K562 (cell line): Measurements from ENCODE around the gene NRCAM. TPM values are rescaled to one million over a fixed set of nuclear protein-coding genes. Genes with fewer than 3 reads are reported as not detected.

Experiments
- CBX3 ChIP-seq, 2 experiments: IDR thresholded peaks; 1 replicate in 1 of 2; 2 replicates in 1 of 2; pipeline ENCODE4 v1.6.1; 2012; ENCODE audit warnings: inconsistent platforms in 2 of 2, low read length in 2 of 2, borderline replicate concordance in 1 of 2, control low read depth in 1 of 2
- CTBP1 ChIP-seq: fragments of 450-650 bp; IDR thresholded peaks from 2 replicates; pipeline ENCODE4 v1.6.1; 2016; ENCODE audit warnings: borderline replicate concordance
- ELF4 ChIP-seq: fragments of 450-650 bp; formaldehyde crosslinking; IDR thresholded peaks from 2 replicates; pipeline ENCODE4 v1.4.0; 2022; ENCODE audit warnings: missing genetic modification characterization
- HOXB6 ChIP-seq: fragments of 250-450 bp; sonication (Bioruptor Pico); IDR thresholded peaks from 2 replicates; pipeline ENCODE4 v1.5.1; 2022; ENCODE audit warnings: mild to moderate bottlenecking, borderline replicate concordance
- KLF10 ChIP-seq: fragments of 250-450 bp; sonication (Bioruptor Pico); IDR thresholded peaks from 2 replicates; pipeline ENCODE4 v1.6.1; 2021; ENCODE audit warnings: matching md5 sums
- MAZ ChIP-seq, 2 experiments: fragments of 450-650 bp in 1 of 2; sonication (generic) in 1 of 2; formaldehyde crosslinking; IDR thresholded peaks in 1 of 2; conservative IDR thresholded peaks in 1 of 2; 2 replicates each; pipeline versions ENCODE4 v1.4.0 to v1.5.0; 2020; ENCODE audit warnings: mild to moderate bottlenecking in 1 of 2, missing genetic modification reagents in 1 of 2
- MECOM ChIP-seq: fragments of 250-450 bp; sonication (Bioruptor Pico); IDR thresholded peaks from 2 replicates; pipeline ENCODE4 v1.8.0; 2022; ENCODE audit warnings: inconsistent platforms
- MEF2D ChIP-seq: conservative IDR thresholded peaks from 2 replicates; pipeline ENCODE4 v1.6.1; 2016; ENCODE audit warnings: low read depth, missing genetic modification characterization, missing compliant biosample characterization
- NFYB ChIP-seq: IDR thresholded peaks from 2 replicates; pipeline ENCODE4 v1.6.1; 2011; ENCODE audit warnings: mild to moderate bottlenecking, moderate library complexity; ENCODE audit not compliant: insufficient read length; ENCODE audit errors: extremely low read depth
- NR2C1 ChIP-seq, 2 experiments: fragments of 450-650 bp; IDR thresholded peaks; 2 replicates each; pipeline ENCODE4 v1.6.1; 2017; ENCODE audit warnings: mild to moderate bottlenecking in 2 of 2, antibody characterized with exemption in 1 of 2, inconsistent platforms in 1 of 2, missing compliant biosample characterization in 1 of 2, missing genetic modification characterization in 1 of 2
- SIN3A ChIP-seq, 2 experiments: fragments of 150-350 bp in 1 of 2; IDR thresholded peaks; 2 replicates each; pipeline ENCODE4 v1.6.1; 2011 to 2016; ENCODE audit warnings: borderline replicate concordance in 2 of 2, low read depth in 2 of 2, low read length in 2 of 2, mild to moderate bottlenecking in 2 of 2, moderate library complexity in 2 of 2; ENCODE audit not compliant: control insufficient read depth in 1 of 2
- ZBTB17 ChIP-seq: fragments of 450-650 bp; formaldehyde crosslinking; IDR thresholded peaks from 2 replicates; pipeline ENCODE4 v1.4.0; 2020; ENCODE audit warnings: mild to moderate bottlenecking
- ZKSCAN8 ChIP-seq: fragments of 200-800 bp; sonication (Bioruptor generic); IDR thresholded peaks from 2 replicates; pipeline ENCODE4 v1.6.1; 2016; ENCODE audit warnings: missing genetic modification characterization, missing compliant biosample characterization
- ZNF146 ChIP-seq: IDR thresholded peaks from one replicate; pipeline ENCODE4 v1.6.1; 2018; ENCODE audit warnings: missing compliant biosample characterization; ENCODE audit not compliant: unreplicated experiment
- ZNF57 ChIP-seq: fragments of 450-650 bp; formaldehyde crosslinking; IDR thresholded peaks from 2 replicates; pipeline ENCODE4 v1.4.0; 2020; ENCODE audit warnings: mild to moderate bottlenecking, moderate library complexity
- polyA plus RNA-seq, 8 experiments: library from polyadenylated mRNA; depleted of rRNA in 4 of 8; stranded (reverse) in 5 of 8; unstranded in 3 of 8; fragments of >200 nt; fragmentation: Nextera tagmentation in 2 of 8; fragmentation: Illumina TruSeq in 1 of 8; extraction: Ambion mirVana in 2 of 8; extraction: Trizol in 1 of 8; gene quantifications; 2 replicates each; pipeline versions ENCODE4 v1.2.1 to v1.2.3, GENCODE V29; 2011 to 2014; ENCODE audit warnings: inconsistent platforms in 1 of 8, missing spikeins in 1 of 8
- total RNA-seq, 7 experiments: library from RNA; depleted of rRNA in 6 of 7; stranded (reverse); fragments of >200 nt in 6 of 7; fragmentation: Illumina TruSeq in 2 of 7; extraction: Trizol in 2 of 7; gene quantifications; 2 replicates each; pipeline versions ENCODE4 v1.2.1 to v1.2.3, GENCODE V29; 2011 to 2021; ENCODE audit warnings: low replicate concordance in 1 of 7
- TF ChIP-seq, protein P1 (sequence below), 2 experiments: IDR thresholded peaks; 2 replicates each; pipeline ENCODE4 v1.6.1; 2012; ENCODE audit warnings: improper control_type of control experiment in 2 of 2, low read depth in 2 of 2, low read length in 2 of 2, borderline replicate concordance in 1 of 2
- TF ChIP-seq, protein P2 (sequence below): fragments of 250-450 bp; sonication (Bioruptor Pico); IDR thresholded peaks from 2 replicates; pipeline ENCODE4 v1.5.0; 2021
- TF ChIP-seq, protein P3 (sequence below): fragments of 450-650 bp; IDR thresholded peaks from 2 replicates; pipeline ENCODE4 v1.6.1; 2014; ENCODE audit warnings: low read depth, mild to moderate bottlenecking, moderate library complexity, borderline replicate concordance
- TF ChIP-seq, protein P4 (sequence below): sonication (generic); formaldehyde crosslinking; IDR thresholded peaks from 2 replicates; pipeline ENCODE4 v1.8.0; 2022; ENCODE audit warnings: mild to moderate bottlenecking, missing genetic modification reagents
- TF ChIP-seq, protein P5 (sequence below), 2 experiments: fragments of 250-450 bp in 1 of 2; fragments of 450-650 bp in 1 of 2; sonication (Bioruptor Pico) in 1 of 2; IDR thresholded peaks; 2 replicates each; pipeline versions ENCODE4 v1.6.1 to v1.8.0; 2016 to 2021; ENCODE audit warnings: mild to moderate bottlenecking in 2 of 2, moderate library complexity in 2 of 2, missing compliant biosample characterization in 1 of 2, missing genetic modification characterization in 1 of 2

The NRCAM gene
- total and polyA plus RNA-seq, 9 of the 15 experiments (the other 6 are each of a cell fraction or from before 2014, with no cell fraction given) = 0.03 to 0.54 (median 0.12) TPM; not detected in 1

DNA sequence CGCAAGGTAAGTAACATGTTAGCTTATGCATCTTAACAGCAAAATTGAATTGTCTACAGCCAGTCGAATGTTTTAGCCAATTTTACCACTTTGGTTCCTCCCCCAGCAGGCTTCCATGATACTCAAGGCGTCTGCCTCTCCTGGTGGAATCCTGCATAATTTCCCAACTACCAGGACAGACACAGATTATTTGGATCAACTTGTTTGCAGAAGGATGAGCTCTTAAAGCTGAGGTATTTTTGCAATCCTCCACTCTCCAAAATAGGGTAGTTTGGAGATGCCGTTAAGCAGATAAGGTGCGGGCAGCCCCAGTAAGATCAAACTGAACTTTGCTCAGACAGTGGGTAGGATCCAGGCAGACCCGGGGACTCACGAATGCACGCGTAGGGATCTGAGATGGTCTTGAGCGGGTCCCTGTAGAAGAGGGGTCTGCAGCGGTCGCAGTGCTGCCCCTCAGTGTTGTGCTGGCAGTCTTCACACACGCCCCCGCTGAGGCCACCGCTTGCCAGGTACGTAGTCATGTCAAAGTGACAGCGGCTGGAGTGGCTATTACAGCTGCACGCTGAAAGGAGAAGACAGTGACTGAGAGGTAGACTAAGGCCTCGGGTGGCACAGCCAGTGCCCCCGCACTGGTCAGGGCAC, 353.4 kb downstream of the NRCAM start (continued):
- TF ChIP-seq, protein P1, sequence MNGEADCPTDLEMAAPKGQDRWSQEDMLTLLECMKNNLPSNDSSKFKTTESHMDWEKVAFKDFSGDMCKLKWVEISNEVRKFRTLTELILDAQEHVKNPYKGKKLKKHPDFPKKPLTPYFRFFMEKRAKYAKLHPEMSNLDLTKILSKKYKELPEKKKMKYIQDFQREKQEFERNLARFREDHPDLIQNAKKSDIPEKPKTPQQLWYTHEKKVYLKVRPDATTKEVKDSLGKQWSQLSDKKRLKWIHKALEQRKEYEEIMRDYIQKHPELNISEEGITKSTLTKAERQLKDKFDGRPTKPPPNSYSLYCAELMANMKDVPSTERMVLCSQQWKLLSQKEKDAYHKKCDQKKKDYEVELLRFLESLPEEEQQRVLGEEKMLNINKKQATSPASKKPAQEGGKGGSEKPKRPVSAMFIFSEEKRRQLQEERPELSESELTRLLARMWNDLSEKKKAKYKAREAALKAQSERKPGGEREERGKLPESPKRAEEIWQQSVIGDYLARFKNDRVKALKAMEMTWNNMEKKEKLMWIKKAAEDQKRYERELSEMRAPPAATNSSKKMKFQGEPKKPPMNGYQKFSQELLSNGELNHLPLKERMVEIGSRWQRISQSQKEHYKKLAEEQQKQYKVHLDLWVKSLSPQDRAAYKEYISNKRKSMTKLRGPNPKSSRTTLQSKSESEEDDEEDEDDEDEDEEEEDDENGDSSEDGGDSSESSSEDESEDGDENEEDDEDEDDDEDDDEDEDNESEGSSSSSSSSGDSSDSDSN (IDR thresholded peaks at IDR 0.05; ENCODE audit: borderline replicate concordance in 1 of 2, low read depth in 2 of 2, low read length in 2 of 2) = no peak
- TF ChIP-seq CBX3 (IDR thresholded peaks at IDR 0.05; ENCODE audit: borderline replicate concordance in 1 of 2, low read length in 2 of 2) (no peak), ZNF146 (CRISPR knock-in tag) (no peak), ZNF57 (no peak), CTBP1 (0 out of 2 replicates have a peak, but pooled peaks have one; percentile 14), ZKSCAN8 (CRISPR knock-in tag) (no peak), MEF2D (tag) (no peak), KLF10 (CRISPR knock-in tag) (no peak), MECOM (CRISPR knock-in tag) (0 out of 2 replicates have a peak, but pooled peaks have one; percentile 4), NFYB (no peak), SIN3A (IDR thresholded peaks at IDR 0.05; ENCODE audit: borderline replicate concordance in 2 of 2, control insufficient read depth in 1 of 2, low read depth in 2 of 2, low read length in 2 of 2) (no peak), ZBTB17 (CRISPR knock-in tag) (no peak), NR2C1 (IDR thresholded peaks at IDR 0.05) (no peak), NR2C1 (tag; IDR thresholded peaks at IDR 0.05) (0 out of 2 replicates have a peak, but pooled peaks have one; percentile 9), MAZ (CRISPR knock-in tag; conservative IDR thresholded peaks at IDR 0.05 in 1 of 2, IDR thresholded peaks at IDR 0.05 in 1 of 2) (peak; percentile 23; a peak in 2 of 4 replicates), HOXB6 (CRISPR knock-in tag) (no peak), ELF4 (CRISPR knock-in tag) (no peak)
- TF ChIP-seq, protein P2, sequence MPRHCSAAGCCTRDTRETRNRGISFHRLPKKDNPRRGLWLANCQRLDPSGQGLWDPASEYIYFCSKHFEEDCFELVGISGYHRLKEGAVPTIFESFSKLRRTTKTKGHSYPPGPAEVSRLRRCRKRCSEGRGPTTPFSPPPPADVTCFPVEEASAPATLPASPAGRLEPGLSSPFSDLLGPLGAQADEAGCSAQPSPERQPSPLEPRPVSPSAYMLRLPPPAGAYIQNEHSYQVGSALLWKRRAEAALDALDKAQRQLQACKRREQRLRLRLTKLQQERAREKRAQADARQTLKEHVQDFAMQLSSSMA = 0 out of 2 replicates have a peak, but pooled peaks have one; percentile 55
- TF ChIP-seq, protein P3, sequence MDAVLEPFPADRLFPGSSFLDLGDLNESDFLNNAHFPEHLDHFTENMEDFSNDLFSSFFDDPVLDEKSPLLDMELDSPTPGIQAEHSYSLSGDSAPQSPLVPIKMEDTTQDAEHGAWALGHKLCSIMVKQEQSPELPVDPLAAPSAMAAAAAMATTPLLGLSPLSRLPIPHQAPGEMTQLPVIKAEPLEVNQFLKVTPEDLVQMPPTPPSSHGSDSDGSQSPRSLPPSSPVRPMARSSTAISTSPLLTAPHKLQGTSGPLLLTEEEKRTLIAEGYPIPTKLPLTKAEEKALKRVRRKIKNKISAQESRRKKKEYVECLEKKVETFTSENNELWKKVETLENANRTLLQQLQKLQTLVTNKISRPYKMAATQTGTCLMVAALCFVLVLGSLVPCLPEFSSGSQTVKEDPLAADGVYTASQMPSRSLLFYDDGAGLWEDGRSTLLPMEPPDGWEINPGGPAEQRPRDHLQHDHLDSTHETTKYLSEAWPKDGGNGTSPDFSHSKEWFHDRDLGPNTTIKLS = peak; percentile 28; the same call in 1 of the 2 replicates
- TF ChIP-seq, protein P4, sequence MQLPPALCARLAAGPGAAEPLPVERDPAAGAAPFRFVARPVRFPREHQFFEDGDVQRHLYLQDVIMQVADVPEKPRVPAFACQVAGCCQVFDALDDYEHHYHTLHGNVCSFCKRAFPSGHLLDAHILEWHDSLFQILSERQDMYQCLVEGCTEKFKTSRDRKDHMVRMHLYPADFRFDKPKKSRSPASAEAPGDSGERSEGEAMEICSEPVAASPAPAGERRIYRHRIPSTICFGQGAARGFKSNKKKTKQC (CRISPR knock-in tag) = peak; percentile 54; the same call in 1 of the 2 replicates
- TF ChIP-seq, protein P5, sequence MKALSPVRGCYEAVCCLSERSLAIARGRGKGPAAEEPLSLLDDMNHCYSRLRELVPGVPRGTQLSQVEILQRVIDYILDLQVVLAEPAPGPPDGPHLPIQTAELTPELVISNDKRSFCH (CRISPR knock-in tag; IDR thresholded peaks at IDR 0.05) = no peak
- TF ChIP-seq, protein P5 (tag; IDR thresholded peaks at IDR 0.05) = peak; percentile 85
